ENCODE data around the gene MRPS18A. TPM values are rescaled to one million over a fixed set of nuclear protein-coding genes. Genes with fewer than 3 reads are reported as not detected.
"Not testable (repeated sequence)": the region's sequence is repeated elsewhere in the genome, so short reads cannot be mapped to it uniquely, and the experiment has no call there.

MRPS18A gene
- total RNA-seq, 1 donor from 2014 or later: 45.0 TPM

GRCh38 chr6:43671801-43672690, 15.5 kb downstream of the MRPS18A start:
- intact Hi-C loops (cut with micrococcal nuclease): no loop called here

DNA sequence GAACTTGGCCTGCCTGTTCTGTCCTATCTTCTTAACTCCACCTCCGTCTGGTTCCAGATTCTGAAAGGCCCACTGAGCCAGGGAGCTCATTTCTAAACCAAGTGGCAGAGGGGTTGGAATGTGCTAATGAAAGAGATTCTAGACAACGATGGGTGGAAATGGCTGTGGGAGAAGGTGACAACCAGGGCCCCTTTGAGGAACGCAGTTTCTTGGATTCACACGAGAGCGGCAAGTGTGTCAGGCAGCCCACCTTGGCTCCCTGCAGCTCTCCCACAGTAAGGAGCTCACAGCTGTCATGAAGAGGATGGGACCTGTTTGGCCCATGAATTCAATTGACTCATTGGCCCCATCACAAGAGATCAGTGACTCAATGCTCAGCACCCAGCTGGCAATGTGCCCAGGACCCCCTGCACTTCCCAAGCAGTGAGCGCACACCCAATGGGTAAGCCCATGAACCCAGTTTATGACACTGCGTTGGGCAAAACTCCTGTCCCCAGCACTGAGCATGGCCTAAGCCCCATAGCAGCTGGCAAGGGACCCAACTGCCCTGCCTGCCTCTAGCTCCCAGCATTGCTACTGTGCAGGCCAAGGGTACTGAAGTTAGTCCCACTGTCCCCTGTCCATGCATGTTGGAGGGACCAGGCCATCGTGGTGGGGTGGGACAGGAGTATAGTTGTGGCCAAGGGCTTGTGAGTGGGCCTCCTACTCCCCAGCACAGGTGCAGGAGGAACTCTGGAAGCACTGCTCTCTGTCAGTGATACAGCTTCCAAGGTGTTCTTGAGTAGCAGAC, 16.4 kb downstream of the MRPS18A start:
- intact Hi-C loops (cut with micrococcal nuclease): no loop called here

DNA sequence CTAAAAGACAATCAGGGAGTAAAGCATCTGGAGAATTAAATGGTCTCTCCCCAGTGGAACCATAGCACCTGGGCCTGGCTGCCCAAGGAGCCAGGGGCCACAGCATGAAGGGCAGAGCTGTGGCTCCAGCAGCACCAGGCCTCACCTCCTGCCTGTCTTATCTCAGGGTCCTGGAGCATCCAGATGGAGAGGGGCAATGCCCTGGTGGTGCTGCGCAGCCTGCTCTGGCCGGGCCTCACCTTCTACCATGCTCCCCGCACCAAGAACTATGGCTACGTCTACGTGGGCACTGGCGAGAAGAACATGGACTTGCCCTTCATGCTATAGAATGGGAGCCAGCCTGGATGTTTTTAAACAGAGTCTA, 17.0 kb downstream of the MRPS18A start:
- intact Hi-C loops (cut with micrococcal nuclease): no loop called here

- intact Hi-C loops (cut with micrococcal nuclease): no loop called here
Measured at GRCh38 chr6:43669922-43670622, 17.5 kb downstream of the MRPS18A start.

- intact Hi-C loops (cut with micrococcal nuclease): no loop called here
Measured at GRCh38 chr6:43669050-43669921, 18.3 kb downstream of the MRPS18A start.

- intact Hi-C loops (cut with micrococcal nuclease): no loop called here
Measured at GRCh38 chr6:43668151-43669028, 19.2 kb downstream of the MRPS18A start.

DNA sequence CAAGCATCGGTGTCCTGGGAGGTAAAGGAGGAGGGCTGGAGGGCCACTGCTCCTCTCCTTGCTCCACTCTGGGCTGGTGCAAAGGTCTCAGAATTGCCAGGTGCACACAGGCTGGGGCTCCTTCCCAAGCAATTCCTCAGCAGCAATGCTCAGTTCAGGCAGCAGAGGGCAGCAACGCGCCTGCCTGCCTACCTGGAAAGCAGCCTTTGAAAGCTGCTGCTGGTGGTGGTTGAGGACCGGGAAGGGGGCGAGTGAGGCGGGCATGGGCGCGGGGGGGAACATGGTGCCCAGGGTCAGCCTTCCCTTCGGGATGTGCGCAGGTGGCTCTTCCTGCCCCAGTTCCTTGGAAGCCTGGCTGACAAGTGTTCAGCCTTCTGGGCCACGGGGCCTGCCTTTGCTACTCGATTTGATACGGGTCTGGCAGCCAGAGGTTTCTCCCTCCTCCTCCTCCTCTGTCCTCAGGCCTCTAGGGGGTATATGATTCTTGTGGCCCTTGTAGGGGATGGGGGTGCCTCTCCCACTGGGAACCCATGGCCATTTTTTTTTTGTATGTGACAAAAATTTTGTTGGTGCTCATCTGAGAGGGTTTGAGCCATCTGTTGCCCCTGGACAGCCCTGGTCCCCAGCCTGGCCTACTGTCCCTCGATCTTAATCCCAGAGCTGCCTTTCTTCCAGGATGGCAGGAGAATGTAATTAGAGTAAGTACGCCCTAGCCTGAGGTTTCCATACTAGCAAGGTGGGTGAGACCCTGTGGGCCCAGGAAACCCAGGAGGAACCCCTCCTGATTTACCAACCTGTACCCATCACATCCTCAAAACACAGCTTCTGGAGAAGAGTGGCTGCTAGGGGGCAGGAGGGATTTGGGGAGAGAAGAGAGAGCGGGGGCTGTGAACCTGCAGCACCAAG, 20.1 kb downstream of the MRPS18A start:
- intact Hi-C loops (cut with micrococcal nuclease): loop anchor here (1.0 to 2.0 kb wide), 8 partner anchors 20 to 412 kb away; partner anchors contain the start of genes MRPS18A and RSPH9

DNA sequence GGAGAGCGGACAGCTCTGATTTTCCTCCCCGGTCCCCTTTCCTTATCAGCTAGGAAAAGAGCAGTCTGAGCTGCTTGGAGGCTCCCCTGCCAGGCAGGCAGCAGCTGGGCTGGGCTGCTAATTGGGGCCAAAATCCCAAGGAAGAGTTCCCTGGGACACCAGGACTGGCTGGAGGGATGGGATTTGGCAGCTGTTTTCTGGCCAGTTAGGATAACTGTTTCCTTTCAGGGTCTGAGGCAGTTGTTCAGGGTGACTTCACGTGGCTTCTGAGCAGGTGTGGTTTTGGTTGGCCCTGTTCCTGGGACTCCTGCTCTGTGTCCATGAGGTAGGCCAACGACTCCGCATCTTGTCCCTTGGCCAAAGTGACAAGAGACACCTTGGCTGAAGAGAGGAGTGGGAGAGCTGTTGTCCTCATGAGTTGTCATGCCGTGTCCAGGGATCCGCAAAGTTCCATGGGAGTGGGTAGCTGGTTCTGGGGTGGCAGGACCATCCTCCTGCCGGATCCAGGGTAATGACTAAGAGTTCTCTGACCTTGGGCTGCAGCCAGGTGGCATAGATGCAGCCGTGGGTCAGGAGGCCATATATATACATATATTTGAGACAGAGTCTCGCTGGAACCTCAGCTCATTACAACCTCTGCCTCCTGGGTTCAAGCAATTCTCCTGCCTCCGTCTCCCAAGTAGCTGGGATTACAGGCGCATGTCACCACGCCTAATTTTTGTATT, 21.2 kb downstream of the MRPS18A start:
- intact Hi-C loops (cut with micrococcal nuclease): loop anchor here (2.0 kb wide), 2 partner anchors 22 to 58 kb away; partner anchors contain the start of gene RSPH9

- intact Hi-C loops (cut with micrococcal nuclease): no loop called here
Measured at GRCh38 chr6:43665376-43665775, 22.2 kb downstream of the MRPS18A start.

DNA sequence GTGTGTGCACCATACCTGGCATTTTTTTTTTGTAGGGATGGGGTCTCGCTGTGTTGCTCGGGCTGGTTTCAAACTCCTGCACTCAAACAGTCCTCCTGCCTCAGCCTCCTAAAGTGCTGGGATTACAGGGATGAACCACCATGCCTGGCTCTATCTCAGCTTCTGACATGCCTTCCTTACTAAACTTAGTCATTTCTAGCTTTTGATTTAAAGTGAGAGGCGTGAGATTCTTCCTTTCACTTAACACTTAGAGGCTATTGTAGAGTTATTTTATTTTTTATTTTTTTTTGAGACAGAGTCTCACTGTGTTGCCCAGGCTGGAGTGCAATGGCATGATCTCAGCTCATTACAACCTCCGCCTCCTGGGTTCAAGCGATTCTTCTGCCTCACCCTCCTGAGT, 24.6 kb downstream of the MRPS18A start:
- intact Hi-C loops (cut with micrococcal nuclease): not testable (repeated sequence)

- intact Hi-C loops (cut with micrococcal nuclease): no loop called here
Measured at GRCh38 chr6:43658161-43658560, 29.4 kb downstream of the MRPS18A start.

DNA sequence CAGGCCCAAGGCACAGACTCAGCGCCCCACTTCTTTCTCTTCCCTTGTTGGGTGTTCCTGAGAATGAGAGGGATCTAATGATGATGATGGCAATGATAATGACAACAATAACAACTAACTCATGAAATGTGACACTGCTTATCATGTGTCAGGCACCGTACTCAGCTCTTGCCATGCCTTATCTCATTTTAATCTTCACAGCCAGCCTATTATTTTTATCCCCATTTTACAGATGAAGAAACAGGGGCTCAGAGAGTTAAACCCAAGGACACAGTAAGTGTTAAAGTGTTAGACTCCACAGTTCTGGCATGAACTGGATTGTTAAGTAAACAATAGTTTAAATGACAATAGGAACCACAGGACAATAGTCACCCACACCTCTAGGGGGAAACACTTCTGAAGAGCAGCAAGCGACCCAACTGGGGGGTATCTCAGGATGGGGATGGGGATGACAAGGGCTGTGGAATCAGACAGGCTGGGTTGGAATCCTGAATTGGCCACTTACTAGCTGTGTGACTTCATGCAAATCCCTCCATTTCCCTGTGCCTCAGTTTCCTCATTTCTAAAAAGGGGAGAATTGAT, 30.3 kb downstream of the MRPS18A start:
- intact Hi-C loops (cut with micrococcal nuclease): no loop called here

DNA sequence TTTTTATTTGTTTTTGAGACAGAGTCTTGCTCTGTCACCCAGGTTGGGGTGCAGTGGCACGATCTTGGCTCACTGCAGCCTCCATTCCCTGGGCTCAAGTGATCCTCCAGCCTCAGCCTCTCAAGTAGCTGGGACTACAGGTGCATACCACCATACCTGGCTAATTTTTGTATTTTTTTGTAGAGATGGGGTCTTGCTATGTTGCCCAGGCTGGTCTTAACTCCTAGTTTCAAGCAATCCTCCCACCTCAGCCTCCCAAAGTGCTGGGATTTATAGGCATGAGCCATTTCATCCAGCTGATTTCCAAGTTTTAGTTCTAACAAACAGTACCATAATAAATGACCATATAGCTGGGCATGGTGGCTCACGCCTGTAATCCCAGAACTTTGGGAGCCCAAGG, 34.8 kb downstream of the MRPS18A start:
- intact Hi-C loops (cut with micrococcal nuclease): not testable (repeated sequence)

GRCh38 chr6:43648248-43648647, 39.3 kb downstream of the MRPS18A start:
- intact Hi-C loops (cut with micrococcal nuclease): no loop called here

DNA sequence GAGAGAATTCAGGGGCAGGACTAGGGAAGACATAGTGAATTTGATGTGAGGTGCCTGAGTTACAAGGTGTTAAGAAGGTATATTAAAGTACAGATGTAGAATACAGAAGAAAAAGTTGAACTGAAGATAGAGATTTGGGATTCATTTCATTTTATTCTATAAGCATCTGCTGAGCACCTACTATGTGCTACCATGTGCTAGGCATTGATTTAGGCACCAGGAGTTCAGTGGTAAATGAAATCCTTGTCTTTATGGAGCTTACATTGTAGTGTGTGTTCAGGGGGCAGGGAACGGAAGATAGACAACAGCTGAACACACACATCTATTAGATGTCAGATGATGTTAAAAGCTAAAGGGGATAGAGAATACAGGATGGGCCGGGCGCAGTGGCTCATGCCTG, 40.0 kb downstream of the MRPS18A start:
- intact Hi-C loops (cut with micrococcal nuclease): no loop called here

DNA sequence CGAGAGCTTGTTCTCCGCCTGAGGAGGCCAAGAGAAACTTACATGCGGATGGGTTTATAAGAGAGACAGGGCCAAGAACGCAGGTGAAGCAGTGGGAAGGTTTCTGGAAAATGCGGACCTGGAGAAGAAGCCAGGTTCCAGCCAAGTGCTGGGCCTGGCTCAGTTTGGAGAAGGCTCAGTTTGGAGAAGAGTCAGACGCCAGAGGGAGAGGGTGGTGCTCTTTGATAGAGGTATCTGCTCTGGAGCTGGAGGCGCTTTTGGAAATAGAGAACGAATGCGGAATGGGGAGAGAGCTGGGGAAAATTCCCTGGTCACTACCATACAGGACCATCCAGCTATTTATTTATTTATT, 42.0 kb downstream of the MRPS18A start:
- intact Hi-C loops (cut with micrococcal nuclease): loop anchor here (1.0 to 2.0 kb wide), 3 partner anchors 10 to 21 kb away; partner anchors contain the start of genes GTPBP2 and MAD2L1BP

DNA sequence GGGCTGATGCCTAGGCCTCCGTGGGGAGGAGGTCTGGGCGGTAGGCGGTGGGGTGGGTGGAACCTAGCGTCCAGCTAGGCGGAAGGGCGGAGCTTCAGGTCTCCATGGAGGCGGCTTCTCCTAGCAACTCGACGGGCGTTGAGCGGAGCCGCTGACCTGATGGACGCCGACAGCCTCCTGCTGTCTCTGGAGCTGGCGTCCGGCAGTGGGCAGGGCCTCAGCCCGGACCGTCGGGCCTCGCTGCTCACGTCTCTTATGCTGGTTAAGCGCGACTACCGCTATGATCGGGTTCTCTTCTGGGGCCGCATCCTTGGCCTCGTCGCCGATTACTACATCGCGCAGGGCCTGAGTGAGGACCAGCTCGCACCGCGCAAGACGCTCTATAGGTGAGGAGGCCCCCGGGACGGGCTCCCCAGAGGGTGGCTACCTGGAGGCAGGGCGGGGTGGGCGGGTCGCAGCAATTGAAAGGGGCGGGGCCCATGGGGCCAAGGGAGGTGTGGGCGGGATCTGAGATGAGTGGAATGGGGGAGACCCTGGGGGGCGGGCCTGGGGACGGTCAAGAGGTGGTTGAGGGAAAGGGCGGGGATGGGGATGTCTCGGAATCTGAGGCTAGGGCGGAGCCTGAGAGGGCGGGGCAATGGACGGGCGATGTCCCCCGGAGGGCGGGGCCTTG, 42.5 kb downstream of the MRPS18A start, which contains the start of gene RSPH9:
Gene RSPH9, plus strand, starts transcription at position 97 of the 673 bp plus-strand sequence. Its CDS starts 63 bp downstream, at position 160.
- intact Hi-C loops (cut with micrococcal nuclease): loop anchor here (1.0 to 2.0 kb wide), 3 partner anchors 10 to 22 kb away; partner anchors contain the start of genes GTPBP2 and MAD2L1BP

All from T-helper 1 cell treated with Interleukin-12 subunit alpha and Interleukin-12 subunit beta and Interleukin-4 antibody, amounts not matched to agents 30 ng/mL and 1 ng/mL, for 36 hours (primary cell).